GM15510 (cell line): ENCODE measurements around the gene PLEKHA6.

ENCODE experiments used
- POLR2A ChIP-seq: IDR thresholded peaks from 3 replicates; pipeline ENCODE4 v1.6.1; 2011; ENCODE audit warnings: borderline replicate concordance; ENCODE audit not compliant: insufficient read length; ENCODE audit errors: extremely low read depth

PLEKHA6 gene

DNA sequence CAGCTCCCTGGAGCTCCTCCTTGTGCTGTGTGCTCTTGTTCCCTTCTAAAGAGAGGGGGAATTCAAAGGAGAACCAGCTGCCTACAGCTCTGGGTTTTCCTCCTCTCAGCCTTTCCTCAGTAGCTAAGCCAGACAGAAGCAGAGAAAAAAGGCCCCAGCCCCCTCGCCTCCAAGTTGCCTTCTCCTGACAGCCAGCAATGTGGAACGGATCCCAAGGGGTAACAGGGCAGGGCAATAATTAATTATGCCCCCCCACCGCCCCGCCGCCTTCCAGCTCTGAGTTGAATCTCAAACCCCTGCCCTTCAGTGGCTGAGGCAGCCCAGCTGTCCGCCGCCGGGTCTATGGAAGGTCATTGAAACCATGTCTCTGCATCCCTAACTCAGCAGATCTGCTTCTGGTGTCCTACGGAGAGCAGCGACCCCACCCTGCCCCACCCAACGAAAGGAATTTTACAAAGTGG lies 76.9 kb downstream of the PLEKHA6 start:
- TF ChIP-seq POLR2A: no peak

DNA sequence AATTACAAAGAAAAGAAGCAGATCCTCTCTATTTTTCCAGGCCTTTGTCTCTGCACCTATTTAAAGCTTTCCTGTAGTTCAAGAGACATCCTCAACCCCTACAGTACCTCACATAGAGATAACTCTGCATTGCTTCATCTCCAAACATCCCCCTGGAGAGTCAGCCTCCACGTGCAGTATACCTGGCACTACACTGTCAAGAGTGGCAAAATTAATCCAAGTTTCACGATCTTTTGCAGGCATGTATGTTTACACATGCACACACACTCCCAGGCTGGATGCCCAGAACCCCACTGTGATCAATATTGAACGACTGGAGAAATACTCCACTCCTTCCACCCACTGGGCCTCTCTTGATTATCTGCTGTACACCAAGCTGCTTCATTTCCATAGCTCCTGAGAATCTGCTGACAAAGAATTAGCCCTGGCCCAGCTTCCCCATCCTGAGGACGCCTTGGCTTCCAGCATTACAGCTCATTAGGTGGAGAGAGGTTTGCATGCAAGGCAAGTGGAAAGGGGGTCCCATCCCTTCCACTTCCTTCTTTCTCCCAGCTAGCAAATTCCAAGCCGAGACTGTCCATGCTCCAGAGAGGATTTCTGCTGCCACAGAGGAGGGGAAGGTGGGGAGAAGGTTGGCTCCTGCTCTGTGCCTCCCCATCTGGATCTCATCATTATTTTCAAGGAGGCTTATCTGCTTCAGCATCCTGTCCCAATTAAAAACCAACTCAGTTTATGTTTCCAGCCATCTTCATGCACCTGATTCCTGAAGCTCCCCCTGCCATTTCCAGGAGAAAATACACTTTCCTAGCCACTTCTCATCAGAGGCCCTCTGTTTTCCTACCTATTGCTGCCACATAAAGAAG lies 79.4 kb downstream of the PLEKHA6 start:
- TF ChIP-seq POLR2A: no peak

DNA sequence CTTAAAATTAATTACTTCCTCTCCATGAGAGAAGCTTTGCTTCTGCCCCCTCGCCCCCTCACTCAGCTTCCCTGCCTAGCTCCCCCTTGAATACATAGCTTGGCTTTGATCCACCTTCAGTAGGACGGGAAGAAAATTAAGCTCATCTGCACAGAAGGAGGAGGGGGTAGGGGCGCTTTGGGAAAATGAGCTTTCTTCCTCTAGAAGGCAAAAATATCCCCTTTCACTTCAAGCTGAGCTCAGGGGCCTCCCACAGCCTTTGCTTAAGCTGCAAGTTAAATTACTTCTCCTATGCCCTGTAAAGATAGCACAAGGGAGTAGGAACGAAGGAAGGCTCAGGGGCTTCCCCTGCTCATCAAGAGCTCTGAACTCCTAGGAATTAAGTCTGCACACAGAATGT lies 80.8 kb downstream of the PLEKHA6 start:
- no peak for TF ChIP-seq POLR2A

DNA sequence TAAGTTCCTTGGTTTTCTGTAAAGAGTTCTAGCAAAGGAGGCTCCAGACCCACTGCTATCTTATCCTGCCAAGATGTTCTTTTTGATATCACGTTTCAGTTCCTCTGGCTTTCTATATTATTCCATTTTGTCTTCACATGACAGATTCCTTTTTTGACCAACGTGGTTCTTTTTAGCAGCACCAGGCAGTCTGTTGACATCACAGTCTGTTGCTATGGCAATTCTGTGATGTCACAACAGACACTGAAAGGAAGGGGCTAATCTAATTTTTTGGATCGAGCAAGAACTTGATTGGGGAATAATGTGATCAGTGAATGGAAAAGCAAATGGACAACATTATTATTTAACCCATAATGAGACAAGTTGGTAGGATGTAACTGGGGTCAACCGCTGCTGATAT lies 81.5 kb downstream of the PLEKHA6 start:
- no peak for TF ChIP-seq POLR2A

DNA sequence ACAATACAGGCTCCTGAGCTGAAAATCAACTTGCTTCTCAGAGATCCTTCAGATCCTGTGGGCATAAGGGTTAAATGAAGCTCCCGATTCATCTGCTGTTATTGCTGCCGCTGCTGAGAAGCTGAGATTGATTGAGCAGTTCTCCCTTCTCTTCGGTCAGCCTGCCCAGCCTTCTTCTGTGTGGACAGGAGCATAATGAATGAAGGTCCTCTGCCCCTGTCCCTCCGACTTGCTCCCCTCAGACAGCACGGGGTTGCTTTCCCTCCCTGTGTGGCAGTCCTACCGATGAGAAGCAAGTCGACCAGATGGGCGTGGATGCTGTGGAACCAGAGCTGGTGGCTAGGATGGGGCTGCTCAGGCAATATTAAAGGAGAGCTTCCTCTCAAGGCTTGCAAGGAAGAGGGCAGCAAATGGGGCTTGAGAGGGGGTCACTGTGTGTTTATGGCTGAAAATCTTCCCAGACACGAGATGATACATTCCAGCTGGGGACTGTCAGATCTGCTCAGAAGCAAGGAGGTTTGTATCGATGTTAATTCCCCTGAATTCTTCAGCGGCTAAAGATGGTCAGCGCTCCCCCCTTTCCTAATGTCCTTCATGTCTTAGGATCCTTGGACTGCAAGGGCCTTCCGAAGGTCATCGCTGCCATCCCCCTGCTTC lies 82.0 kb downstream of the PLEKHA6 start:
- TF ChIP-seq POLR2A: no peak

DNA sequence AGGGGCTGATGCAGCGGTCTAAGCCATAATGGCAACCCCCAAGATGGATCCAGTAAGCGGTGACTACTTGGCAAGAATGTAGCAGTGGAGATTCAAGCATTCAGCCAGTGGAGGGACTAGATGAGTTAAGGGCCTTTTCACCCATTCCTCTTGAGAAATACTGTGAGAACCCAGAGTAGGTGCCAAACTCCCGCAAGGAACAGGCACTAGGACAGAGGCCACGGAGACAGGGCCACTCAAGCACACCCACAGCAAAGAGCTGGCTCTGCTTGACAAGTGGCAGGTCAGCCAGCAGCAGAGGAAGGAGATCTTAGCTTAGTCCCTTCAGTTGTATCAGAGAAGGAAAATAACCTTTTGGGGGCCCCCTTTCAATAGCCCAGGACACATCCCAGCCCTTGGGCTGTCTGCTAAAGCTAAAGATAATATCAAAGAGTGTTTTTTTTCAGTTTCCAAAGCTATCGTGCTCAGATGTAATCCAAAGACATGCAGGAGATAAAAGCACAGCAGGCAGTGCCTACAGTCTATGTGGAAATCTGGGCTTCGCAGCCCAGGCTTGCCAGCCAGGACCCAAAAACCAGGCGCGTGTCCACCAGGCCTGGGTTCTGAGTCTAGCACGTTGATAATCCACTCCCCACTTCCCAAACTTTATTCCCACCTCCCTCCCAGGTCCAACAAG lies 83.9 kb downstream of the PLEKHA6 start:
- TF ChIP-seq POLR2A: no peak

DNA sequence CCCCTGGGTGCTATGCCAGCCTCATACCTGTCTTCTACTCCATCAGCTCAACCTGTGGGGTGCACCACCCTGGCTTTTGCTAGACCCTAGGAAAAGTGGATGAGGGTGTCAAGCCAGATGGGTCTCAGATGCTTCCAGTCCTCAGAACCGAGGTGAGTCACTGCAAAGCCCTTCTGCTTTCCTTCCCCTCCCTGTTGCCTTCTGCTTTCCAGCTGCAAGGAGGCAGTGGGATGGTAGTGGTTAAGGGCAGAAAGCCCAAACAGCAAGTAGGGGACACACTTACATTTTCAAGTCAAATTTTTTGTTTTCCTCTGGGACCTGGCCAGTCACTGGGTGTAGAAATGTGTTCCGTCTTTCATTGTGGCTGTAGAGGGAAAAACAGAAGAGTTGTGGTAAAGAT lies 85.3 kb downstream of the PLEKHA6 start:
- TF ChIP-seq POLR2A: no peak

DNA sequence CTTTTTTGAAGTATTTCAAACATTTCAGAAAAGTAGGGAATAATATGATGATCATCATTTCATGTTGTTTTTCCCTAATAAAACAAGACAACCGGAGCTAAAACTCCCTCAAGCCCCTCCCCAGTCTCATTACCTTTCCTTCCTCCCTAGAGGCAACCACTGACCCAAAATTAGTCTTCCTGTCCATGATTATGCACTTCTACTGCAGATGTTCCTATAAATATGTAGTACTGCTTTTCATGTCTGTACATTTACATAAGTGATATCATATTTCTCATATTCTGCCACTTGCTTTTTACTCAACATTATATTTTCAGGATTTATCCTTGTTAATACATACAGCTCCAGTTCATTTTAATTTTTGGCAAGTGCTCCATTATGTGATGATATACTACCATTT lies 87.2 kb downstream of the PLEKHA6 start:
- no peak for TF ChIP-seq POLR2A

DNA sequence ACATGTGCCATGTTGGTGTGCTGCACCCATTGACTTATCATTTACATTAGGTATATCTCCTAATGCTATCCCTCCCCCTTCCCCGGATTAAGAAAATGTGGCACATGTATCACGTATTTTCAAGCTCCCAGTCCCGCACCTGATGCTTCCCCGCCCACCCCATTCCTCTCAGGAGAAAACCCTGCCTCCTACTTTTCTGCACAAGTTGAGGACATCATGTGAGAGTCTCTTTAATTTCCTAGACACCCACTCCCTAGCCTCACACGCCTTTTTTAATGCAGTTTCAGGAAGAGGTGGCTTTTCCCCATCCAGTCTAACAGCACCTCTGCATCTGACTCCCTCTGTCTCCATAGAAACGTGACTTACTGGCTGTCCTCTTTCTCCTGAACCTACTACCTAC lies 87.8 kb downstream of the PLEKHA6 start:
- no peak for TF ChIP-seq POLR2A

DNA sequence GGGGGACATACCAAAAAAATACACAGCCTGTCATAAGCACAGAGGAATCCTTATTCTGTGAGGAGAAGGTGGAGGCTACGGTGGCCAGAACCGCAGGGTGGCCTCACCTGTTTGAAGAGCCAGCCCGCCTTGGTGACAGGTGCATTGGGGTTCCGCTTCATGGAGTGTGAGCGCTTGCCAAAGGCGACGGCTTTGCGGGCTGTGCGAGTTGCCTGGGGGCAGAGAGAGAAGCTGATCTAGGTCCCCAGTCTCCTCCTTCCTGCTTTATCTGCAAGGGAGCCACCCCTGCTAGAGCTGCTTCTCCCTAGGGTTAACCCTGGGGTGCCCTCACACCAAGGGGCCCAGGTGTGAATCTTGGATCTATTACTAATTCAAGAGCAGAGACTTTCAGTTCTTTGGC lies 91.6 kb downstream of the PLEKHA6 start:
- TF ChIP-seq POLR2A: no peak

DNA sequence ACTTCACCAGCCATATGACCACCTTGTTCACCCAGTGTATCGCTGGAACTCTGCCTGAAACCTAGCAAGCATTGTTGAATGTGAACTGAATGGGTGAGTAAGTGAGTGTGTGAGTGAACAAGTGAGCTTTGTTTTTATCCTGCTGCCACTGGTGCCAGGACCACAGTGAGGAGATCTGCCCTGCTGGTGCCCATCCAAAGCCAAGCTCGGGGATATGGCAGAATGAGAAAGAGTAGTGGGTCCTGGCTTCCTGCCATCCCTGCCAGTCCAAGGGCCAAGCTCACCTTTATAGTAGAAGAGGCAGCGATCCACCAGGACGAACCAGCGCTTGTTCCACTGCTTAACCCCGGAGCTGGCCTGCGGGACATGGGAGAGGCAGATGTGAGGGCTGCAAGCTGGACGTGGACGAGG lies 92.5 kb downstream of the PLEKHA6 start:
- no peak for TF ChIP-seq POLR2A

DNA sequence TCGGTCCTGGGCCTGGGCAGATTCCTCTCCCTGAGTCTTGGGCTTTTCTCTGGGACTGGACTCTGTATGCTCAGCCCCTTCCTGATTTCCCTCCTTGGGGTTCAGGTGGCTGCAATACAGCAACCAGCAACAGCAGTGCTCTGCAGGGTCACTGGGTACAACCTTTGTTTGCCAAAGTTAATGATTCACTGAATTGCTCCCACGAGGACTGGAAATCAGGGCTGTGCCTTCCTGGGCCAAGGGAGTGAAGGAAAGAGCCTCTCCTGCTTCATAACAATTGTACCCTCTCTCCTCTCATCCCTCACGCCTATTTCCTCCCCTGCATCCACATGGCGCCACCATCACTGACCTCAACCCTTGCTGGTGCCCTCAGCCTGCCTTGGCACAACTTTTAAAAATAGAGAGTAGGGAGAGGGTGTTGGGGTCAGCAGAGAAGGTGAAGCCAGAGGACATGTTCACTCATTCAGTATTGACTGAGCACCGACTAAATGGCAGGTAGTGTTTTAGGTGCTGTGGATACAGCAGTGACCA lies 93.2 kb downstream of the PLEKHA6 start:
- TF ChIP-seq POLR2A: no peak

DNA sequence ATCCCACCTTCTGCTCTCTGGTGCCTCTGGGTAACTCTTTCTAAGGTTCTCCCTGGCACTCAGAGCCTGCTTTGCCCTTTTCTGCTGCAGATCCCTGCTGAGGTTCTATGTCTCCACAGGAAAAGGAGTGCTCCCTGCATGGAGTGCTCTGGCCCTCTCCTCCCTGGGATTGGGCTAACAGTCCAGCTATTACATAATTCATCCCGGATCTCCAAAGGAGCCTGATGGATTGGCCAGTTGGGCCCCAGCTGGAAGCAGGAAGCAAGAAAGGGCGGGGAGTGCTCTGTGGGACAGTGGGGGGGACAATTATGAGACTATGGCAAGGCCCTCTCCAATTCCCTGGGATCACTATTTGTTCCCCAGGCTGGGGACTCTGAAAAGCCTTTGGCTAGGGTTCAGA lies 94.1 kb downstream of the PLEKHA6 start:
- TF ChIP-seq POLR2A: no peak

DNA sequence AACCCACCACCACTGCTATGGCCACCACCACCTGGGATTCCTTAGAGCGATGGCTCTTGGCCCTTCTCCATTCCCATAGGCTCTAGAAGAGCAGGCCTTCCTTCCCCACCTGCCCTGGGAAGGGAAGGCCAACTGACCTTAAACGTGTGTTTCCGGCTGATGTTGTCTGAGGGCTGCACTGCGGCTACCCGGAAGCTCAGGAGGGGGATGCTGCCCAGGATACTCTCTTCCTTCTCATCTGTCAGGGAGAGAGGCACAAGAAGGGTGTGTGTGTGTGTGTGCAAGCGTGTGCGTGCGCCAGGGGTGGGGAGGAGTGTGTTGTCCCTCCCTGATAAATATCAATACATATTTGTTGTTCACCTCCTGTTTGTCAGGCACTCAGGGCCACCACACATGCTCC lies 94.9 kb downstream of the PLEKHA6 start:
- TF ChIP-seq POLR2A: no peak

DNA sequence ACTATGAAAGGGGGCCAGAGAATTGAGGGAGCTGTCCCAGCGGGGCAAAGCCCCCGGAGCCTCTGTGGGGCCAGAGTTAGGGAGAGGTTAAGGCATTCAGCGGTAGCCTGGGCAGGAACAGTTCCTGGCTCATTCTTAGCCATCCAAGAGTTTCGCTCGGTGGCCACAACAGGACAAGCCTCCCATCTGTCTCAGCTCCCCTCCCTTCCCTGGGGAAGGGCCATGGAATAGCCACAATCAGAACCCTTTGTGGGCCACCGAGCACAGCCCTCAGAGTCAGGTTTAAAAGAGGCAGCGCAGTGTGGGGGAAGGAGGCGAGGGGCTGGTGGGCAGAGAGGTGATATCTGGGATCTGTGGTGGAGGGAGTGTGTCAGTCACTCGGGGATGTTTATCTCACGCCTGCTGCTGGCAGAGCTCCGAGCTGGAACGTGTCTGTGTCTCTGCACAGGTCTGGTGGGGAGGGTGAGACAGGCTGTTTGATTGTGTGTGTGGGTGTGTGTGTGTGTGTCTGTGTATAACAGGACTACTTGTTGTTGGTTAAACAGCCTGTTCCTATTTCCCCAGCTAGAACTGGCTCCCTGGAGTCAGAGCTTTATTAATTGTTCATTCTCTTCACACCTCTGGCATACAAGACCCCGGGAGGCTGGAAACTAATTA lies 96.3 kb downstream of the PLEKHA6 start:
- no peak for TF ChIP-seq POLR2A

DNA sequence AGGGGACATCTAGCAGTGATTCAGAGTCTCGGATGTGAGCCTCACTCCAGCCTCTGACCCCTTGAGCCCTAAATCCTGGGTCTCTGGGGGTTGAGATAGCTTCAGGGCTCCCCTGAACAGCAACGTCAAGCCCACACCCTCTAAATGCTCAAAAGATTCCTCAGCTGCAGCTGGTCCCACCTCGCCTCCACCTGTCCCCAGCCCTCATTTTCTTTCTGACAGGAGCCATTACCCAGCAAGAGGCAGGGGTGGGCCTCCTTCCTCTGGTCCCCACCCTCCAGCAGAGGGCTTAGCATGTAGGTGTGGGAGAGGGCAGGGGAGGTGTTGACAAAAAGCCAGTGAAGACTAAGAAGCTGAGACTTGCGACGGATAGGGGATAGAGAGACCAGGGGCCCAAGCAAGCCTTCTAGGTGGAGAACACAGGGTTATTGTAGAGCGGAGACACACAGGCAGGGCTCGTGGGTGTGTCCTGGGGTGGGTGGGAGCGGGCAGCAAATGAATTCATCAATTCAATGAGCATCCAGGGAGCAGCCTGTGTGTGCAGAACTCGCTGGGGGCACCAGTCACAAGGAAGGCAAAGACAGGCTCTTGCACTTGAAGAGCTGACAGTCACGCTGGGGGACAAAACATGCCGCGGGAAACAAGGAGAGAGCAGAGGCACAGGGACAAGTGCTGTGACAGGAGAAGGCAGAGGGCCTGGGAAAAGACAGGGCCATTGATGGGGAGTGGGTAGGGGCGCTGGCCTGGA lies 97.0 kb downstream of the PLEKHA6 start:
- TF ChIP-seq POLR2A: no peak
